Activated CD4-positive, alpha-beta T cell treated with anti-CD3 and anti-CD28 coated beads for 24 hours (primary cell): ENCODE results near the gene RASGRF2.
"Not testable (repeated sequence)": the region's sequence is repeated elsewhere in the genome, so short reads cannot be mapped to it uniquely, and the experiment has no call there.

Source experiments
- DNase-seq, 2 donors: peaks; one replicate each; pipeline ENCODE4 v3.0.0-alpha.2; 2020; ENCODE audit warnings: low read depth in 2 of 2

RASGRF2 gene

DNA sequence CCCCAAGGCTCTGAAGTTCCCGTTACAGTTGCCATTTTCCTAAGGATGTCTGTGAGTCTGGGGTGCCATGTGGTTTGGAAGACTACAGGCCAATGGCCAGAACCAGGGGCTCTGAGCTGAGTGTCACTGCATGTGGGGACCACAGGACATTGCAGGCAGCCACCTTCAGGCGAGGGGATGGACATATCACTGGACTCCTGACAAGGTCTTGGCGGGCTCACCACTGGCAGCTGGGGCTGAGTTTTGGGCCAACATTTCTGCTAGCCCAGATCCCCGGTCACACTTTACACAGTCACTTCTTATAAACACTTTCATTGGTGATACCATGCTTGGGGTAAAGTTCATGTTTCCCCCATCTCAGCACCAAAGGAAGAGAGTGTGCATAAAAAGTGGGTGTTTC lies 109.8 kb downstream of the RASGRF2 start:
- DNase-seq: no peak

DNA sequence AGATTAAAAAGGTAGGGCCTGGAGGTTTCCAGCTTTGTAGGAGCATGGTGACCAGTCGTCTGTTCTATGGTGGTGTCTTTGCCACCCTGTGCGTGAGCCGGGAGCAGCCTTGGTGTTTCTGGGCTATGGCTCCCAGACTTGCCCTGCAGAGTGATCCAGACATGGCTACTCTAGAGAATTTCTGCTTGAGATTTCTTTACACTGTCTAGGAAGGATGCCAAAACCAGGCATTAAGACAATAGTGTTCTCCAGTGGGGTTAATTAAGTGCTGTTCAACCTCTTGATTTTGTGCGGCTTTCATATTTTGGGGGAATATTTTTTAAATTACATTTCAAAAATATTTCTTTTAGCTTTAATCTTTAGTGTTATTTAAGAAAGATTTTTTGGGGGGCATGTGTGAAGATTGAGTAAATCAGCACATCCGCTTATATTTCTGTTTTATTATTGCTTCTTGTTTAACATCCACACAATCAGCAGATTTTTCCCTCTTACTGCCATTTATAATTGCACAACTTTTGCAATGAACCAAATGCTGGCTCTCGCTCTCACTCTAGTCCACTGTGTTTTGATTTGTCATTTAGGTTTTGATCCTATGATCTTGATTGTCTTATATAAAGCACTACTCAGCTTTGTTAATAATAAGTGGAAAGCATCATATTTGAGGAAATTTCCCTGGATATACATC lies 110.5 kb downstream of the RASGRF2 start:
- no peak for DNase-seq

DNA sequence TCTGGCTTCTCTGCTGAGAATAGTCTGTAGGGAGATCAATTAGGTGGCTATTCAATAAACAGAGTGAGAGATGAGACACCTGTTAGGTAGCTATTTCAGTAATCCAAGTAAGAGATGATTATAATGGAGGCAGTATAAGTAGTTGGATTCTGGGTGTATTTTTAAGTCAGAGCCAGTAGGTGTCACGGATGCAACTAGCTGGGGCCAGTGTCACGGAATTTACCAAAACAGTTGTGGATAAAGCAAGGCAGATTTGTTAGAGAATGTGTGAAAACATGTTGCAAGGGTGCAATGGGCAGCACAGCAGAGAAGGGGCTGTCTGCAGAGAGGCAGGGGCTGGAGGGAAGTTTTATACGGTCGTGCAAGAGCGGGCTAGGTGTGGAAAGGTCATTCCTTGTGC lies 114.9 kb downstream of the RASGRF2 start:
- no peak for DNase-seq

DNA sequence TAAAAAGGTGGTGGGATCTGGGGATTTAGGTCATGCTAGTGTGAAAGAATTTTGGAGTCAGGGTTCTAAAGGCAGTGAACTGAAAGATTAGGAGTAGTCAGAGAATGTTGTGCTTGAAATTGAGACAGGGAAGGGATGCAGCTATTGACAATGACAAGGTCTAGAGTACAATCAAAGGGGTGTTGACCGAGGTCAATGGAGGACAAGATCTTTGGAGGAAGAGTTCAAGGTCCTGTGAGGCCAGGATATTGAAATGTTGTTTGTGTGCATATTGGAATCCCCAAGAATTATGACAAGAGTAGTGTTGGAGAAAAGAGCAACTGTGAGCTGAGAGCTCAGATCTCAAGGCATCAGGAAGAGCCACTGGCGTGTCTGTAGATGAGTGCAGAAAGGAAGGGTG lies 116.9 kb downstream of the RASGRF2 start:
- DNase-seq: no peak

DNA sequence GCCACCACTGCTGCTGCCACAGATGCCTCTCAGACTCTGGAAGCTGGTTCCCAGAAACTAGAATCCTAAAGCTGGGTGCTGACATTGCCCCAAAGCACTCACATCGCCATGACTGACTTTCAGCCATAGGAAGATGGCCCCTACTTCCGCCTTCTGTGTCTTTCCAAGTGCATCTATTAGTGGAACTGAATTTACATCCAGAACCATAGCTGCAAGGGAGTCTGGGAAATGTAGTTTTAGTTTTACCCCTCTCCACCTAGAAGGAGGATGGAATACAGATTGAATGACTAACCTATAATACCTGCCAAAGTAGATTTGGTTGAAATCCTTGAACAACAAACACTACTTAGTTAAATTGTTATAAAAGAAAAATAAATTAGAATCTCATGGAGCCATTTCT lies 118.8 kb downstream of the RASGRF2 start:
- DNase-seq: no peak

DNA sequence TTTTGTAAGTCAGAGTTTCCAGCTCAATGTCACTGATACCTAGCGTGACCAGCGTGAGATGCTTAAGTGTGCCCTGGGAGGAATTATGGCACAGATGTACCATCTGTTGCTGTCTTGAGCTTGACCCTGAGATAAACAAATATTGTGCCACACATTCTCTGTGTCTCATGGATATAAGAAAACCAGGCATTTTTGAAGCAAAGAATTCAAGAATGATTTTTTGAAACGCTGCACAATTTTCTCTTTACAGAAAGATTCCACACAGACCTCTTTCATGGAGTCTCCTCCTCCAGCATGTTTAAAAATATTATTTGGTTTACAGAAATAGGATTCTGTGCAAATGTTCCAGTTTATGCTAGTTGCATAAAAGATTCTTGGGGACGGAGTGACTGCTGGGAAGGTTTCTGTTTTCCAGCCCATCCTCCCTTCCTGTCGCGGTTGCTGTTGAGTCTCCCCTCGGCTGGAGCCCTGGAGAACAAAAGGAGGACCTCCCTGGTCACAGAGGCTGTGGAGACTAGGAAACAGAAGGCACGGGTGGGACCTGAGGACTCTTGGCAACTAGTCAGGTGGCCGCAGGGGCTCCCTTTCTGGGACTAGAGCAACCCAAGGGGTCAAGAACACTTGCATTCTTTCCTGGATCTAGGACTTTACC lies 120.8 kb downstream of the RASGRF2 start:
- DNase-seq: no peak

DNA sequence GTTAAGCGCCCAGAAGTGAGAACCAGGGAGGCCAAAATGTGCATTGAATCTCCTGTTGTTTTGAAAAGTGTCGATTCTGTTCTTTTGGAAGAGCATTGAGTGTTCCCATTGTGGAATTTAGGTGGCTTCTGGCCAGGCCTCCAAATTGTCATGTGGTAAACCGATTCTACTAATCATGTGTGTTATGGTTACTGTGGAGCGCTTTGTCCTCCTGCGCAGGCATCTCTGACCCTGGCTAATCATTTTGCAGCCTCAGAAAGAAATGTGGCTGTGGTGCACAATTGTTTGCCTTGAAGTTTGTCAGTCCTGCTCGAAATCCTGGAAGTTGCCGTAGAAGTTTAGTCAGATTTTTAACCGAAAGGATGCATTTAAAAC lies 121.3 kb downstream of the RASGRF2 start:
- no peak for DNase-seq

DNA sequence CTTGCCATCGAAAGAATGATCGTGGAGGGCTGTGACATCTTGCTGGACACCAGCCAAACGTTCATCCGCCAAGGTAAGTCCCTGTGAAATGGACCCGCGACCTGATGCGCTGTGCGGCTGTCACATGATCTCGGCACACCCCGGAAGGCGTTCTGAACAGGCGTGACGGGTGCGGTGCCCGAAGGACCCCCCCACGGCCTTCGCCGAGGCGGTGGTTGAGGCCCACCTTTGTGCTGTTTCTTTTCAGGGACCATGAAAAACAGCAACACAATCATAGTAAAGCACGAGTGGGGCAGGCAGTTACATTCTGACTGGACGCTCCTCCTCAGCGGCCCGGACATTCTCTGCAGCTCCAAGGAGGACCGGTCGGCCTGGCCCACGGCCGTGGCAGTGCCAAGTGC lies 126.7 kb downstream of the RASGRF2 start:
- no peak for DNase-seq

DNA sequence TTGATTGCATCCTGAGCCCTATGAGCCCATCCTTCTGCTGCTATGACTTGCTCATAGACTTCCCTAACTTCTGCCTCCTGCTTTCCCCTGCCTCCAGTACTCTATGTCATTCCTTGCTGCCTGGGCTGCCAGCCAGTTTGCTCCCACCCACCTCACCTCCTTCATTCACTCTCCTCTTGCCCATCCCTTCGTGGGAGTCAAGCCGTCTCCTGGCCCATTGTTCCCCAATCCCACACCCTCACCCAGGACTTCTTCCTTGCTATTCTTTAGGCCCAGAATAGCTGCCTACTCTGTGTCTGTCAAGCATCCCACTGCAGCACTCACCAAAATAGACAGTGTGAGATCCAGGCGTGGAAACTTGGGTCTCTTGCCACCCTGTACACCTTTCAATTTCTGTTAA lies 131.0 kb downstream of the RASGRF2 start:
- no peak for DNase-seq

DNA sequence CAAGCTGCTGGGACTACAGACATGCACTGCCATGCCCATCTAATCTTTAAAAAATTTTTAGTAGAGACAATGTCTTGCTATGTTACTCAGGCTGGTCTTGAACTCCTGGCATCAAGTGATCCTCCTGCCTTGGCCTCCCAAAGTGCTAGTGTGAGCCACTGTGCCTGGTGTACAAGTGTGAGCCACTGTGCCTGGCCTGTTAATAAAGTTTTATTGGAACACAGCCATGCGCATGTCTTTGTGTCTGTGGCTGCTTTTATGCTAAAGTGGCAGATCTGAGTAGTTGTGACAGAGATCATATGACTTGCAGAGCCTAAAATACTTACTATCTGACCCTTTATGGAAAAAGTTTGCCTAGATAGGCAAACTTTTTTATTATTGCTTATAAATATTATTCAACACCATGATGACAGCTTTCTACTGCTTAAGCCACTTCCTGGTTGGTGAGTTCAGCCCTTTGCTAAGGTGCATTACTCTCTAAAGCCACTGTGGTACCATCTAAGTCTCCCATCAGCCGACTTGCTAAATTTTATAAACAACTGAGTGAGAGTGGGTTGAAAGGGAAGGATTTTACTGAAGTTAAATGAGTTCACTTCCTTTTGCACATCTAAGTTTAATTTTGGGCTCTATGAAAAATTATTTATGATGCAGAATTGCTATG lies 133.5 kb downstream of the RASGRF2 start:
- no peak for DNase-seq

DNA sequence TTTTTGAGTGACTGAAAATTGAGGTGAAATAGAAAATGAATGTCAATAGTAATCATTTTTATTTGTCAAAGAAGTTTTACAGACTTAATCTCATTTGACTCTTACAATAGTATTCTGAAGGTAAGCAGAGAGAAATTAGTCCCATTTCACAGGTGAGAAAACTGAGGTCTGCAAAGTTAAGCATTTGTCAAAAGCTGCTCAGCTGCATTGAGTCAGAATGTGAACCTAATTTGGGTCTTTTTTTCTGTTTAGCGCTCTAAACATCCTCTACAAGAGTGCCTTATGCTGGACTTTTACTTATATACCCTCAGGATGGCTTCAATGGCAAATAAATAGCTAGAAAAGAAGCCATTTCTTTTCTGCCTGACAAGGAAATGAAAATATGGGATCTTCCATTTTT lies 135.7 kb downstream of the RASGRF2 start:
- DNase-seq: no peak

DNA sequence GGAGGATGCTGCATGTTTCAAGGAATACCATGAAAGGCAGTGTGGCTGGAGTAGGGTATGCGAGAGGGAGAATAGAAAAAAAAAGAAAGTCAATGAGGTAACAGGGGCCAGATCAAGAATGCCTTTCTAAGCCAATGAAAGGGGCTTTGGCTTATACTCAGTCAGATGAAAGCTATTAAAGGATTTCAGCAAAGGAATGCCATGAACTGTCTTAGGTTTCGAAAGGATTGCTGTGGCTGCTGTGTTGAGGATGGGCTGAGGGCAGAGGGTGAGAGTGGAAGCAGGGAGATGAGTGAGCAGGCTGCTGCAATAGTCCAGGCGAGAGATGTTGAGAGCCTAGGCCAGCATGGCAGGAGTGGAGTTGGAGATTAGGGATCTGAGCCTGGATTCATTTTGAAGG lies 137.6 kb downstream of the RASGRF2 start:
- DNase-seq: no peak

DNA sequence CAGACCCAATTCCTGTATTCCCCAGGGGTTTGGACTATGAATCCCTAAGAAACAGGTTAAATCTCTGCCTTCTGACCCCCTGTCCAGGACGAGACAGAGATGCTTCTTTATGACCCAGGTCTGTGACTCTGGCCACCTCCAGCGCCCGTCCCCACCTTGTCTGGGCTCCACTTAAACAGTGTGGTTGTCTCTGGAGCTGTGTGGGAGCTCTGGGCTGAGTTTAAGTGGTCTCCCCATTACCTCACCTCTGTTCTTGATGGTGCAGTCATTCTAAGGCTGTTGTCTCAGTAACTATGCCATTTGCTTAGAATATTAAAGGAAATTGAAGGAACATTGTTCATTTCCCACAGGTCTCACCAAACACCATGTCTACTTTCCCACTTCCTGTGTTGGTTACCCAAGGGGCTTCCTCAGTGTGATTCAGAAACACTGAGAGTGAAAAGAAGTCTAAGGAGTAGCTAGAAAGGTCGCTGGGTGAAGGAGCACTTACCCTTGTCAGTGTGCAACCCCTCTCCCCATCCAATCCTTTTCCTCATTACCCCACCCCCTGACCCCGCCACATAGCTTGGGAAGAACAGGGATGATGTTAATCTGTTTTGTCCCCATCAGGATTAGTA lies 145.2 kb downstream of the RASGRF2 start:
- DNase-seq: no peak

DNA sequence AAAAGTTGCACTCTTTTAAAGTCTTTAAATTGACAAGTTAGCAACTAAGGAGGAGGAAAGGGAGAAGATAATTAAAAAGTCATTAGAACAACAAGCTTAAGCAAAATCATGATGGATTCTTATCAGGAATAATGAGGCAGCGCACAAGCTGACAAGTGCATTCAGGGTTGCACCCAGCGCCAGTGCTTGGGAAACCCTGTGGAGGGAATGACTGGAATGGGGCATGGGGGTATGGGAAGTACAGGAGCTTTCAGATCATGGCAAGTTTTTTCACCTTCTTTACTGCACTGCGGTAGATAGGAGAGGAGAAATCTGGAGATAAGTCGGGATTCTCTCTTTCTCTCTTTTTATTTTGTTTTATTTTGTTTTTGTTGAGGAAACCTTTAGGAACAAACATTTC lies 155.1 kb downstream of the RASGRF2 start:
- no peak for DNase-seq

DNA sequence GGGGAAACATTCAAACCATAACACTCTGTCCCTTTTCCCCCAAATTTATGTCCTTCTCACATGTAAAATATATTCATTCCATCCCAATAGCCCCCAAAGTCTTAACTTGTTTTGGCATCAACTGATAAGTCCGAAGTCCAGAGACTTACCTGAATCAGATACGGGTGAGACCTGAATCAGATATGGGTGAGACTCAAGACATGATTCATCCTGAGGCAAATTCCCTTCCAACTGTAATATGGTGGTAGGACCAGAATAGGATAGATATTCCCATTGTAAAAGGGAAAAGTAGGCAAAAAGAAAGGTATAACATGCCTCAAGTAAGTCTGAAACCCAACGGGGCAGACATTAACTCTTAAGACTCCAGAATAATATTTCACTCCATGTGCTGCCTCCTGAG lies 157.4 kb downstream of the RASGRF2 start:
- DNase-seq: no peak

DNA sequence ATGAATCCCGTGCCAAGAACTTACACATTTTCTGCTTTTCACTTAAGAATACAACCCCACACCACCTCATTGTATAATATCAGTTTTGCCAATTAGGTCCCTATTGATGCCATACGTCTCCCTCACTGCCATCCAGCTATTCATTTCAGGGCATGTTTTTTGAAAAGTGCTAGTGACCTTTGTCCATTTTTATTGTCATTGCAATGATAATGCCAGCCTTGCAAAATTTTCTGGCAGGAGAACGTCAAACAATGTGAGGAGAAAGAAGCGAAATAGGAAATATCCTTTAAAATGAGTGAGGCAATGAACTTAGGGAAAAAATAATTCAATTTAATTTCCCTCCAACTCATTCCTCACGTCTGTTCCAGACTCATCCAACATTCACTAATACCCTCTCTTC lies 161.1 kb downstream of the RASGRF2 start:
- no peak for DNase-seq

DNA sequence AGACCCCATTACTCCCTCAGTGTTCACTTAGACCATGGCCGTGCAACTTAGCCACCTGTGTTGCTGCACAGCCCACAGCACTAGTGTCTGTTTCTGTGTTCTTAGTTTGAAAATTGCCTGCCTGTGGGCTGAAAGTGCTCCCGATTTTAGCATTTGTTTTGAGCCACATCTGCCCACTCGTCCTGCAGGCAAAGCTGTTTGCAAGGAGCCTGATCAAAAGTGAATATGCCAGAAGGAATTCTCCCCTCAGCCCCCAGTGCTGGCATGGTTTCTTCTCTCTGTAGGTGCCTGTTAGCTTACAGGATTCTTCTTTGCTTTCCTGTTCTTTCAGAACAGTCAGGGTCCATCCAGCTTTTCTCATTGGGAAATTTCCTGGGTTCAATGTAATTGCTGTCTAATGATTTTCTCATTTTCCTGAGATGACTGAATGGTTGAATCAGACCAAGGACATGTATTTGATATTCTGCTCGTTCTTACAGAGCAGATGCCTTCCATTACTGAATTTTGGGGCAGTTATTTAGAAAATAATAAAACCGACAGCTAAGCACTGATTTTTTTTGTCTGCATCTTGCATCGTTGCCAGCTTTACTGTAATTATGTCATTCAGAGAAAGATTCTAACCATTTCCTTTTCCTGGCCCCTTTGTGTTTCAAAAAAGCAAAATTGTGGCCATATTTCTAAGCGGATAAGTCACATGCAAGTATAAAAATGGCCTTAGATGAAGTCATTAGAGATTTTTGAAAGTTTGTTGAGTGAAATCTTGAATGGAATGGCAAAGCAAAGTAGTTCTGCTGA lies 161.9 kb downstream of the RASGRF2 start:
- DNase-seq: no peak

DNA sequence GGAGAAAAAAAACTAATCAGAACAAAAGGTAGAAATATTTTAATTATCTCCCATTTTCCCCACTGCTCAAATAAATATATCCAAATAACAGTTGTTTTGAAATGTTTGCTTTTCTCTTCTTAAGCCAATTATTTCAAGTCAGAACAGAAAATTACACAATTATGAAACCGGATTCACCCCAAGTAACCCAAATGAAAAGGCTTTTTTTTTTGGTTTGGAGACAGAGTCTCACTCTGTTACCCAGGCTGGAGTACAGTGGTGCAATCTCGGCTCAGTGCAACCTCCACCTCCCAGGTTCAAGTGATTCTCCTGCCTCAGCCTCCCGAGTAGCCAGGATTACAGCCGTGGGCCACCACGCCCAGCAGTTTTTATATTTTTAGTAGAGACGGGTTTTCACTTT lies 164.5 kb downstream of the RASGRF2 start:
- DNase-seq: not testable (repeated sequence)

DNA sequence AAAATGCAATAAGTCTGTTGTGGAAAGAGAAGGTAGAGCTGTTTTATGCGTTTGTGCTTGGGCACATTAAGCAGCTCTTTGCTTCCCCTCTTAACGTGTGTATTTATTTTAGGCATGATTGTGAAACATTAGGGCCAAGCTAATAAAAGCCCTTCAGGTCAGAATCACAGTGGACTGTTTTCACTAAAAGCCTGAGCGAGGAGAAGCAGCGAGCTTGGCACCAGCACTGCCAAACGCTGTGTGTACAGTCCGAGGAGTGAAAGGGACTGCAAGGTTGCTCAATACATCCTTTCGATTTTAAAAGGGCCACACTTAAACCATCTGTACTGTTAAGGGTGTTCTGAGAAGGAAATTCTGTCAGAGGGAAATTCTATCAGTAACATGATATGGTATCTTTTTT lies 165.8 kb downstream of the RASGRF2 start:
- no peak for DNase-seq

DNA sequence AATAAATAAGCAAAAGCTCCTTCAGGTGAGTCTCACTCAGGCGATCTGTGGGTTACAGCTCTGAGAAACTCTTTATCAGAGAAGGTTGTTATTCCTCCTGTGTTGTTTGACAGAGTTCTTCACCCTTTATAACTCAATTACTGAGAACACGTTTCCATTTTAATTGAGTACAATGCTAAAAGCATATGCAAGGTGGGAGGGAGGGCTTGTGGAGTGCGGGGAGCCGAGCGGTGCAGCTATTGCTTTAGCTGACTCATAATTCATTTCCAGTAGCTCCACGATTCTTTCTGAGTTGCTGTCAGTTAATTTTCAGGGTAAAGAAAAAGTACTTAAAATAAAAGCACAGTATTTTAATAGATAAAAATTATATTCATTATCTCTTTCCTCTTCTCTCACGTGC lies 168.3 kb downstream of the RASGRF2 start:
- DNase-seq: no peak

DNA sequence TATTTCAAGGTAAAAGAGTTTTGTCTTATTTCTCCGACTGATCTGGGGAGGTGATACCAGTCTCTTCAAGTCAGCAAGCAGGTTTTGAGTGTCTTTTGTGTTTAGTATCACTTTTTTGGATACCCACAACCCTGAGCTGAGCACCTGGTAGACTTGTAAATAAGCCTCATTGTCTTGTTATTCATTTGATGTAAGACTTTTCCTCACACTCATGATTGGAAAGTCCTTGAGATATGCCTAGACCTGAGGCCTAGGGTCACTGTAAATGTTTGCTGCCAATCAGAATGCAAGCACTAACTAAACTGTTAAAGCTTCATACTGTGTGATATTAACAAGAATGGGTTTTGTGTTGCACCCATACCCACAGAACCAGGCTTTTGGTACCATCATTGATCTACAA lies 172.2 kb downstream of the RASGRF2 start:
- DNase-seq: no peak

DNA sequence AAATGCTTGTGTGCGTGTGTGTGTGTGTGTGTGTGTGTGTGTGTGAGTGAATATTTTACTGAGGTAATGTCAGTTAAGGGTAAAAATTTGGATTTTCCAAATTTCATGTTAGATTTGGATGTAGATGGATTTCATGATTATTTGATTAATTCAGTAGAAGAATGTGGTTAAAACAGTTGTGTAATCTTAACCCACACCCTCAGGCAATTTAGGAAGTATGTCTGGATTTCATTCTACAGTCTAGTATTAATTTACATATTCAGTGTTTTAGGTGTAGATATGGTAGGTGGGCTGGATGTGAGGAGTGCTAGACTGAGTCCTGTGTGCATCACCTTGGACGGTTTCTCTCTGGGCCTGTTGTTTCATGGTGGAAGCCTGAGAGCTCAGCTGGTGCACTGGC lies 173.9 kb downstream of the RASGRF2 start:
- DNase-seq: no peak
